HepG2 (cell line): Measurements from ENCODE around the gene SLC39A10. TPM values are rescaled to one million over a fixed set of nuclear protein-coding genes. Genes with fewer than 3 reads are reported as not detected.

Source experiments
- ATAD3A ChIP-seq: sonication (generic); formaldehyde crosslinking; IDR thresholded peaks from 2 replicates; pipeline ENCODE4 v1.4.0; 2020; ENCODE audit warnings: missing genetic modification reagents
- ATF4 ChIP-seq, 2 experiments: fragments of 450-650 bp in 1 of 2; sonication (generic) in 1 of 2; formaldehyde crosslinking; IDR thresholded peaks; 2 replicates each; pipeline versions ENCODE4 v1.5.0 to v1.8.0; 2020 to 2022; ENCODE audit warnings: mild to moderate bottlenecking in 1 of 2, missing genetic modification reagents in 1 of 2
- BORCS8-MEF2B ChIP-seq: sonication (generic); formaldehyde crosslinking; IDR thresholded peaks from 2 replicates; pipeline ENCODE4 v1.8.0; 2022; ENCODE audit warnings: mild to moderate bottlenecking, missing genetic modification reagents
- BRF2 ChIP-seq: sonication (generic); formaldehyde crosslinking; IDR thresholded peaks from 2 replicates; pipeline ENCODE4 v1.8.1; 2022; ENCODE audit warnings: mild to moderate bottlenecking, missing genetic modification reagents
- EHMT2 ChIP-seq: fragments of 200-600 bp; sonication (generic); IDR thresholded peaks from 2 replicates; pipeline ENCODE4 v1.7.0; 2017; ENCODE audit warnings: antibody characterized with exemption, low read depth, low read length, borderline replicate concordance
- HES4 ChIP-seq: sonication (generic); formaldehyde crosslinking; IDR thresholded peaks from 2 replicates; pipeline ENCODE4 v1.9.0; 2021; ENCODE audit warnings: mild to moderate bottlenecking, missing genetic modification reagents, borderline replicate concordance
- MXI1 ChIP-seq: IDR thresholded peaks from 3 replicates; pipeline ENCODE4 v1.6.1; 2012; ENCODE audit warnings: low read depth, low read length, inconsistent platforms, borderline replicate concordance
- NFKB2 ChIP-seq: sonication (generic); formaldehyde crosslinking; IDR thresholded peaks from 2 replicates; pipeline ENCODE4 v1.4.0; 2020; ENCODE audit warnings: missing genetic modification reagents, borderline replicate concordance
- NR2C2 ChIP-seq: sonication (generic); formaldehyde crosslinking; IDR thresholded peaks from 2 replicates; pipeline ENCODE4 v1.4.0; 2020; ENCODE audit warnings: missing genetic modification reagents, mild to moderate bottlenecking, moderate library complexity, borderline replicate concordance
- RBFOX2 ChIP-seq: fragments of 200-400 bp; formaldehyde crosslinking; IDR thresholded peaks from 2 replicates; pipeline ENCODE4 v1.6.1; 2017; ENCODE audit warnings: low read depth, mild to moderate bottlenecking, low read length
- U2AF1 ChIP-seq: fragments of 200-400 bp; formaldehyde crosslinking; optimal IDR thresholded peaks from 2 replicates; pipeline ENCODE3; 2017; ENCODE audit warnings: mild to moderate bottlenecking, low read depth, low read length
- U2AF2 ChIP-seq: fragments of 200-400 bp; formaldehyde crosslinking; IDR thresholded peaks from 2 replicates; pipeline ENCODE4 v1.6.1; 2017; ENCODE audit warnings: low read depth, mild to moderate bottlenecking, low read length
- ZBTB25 ChIP-seq: IDR thresholded peaks from 2 replicates; pipeline ENCODE4 v1.6.1; 2018; ENCODE audit warnings: missing genetic modification reagents
- ZBTB44 ChIP-seq: sonication (generic); formaldehyde crosslinking; IDR thresholded peaks from 2 replicates; pipeline ENCODE4 v1.4.0; 2020; ENCODE audit warnings: missing genetic modification reagents
- ZBTB7A ChIP-seq: sonication (generic); formaldehyde crosslinking; IDR thresholded peaks from 2 replicates; pipeline ENCODE4 v1.8.0; 2022; ENCODE audit warnings: mild to moderate bottlenecking, missing genetic modification reagents
- ZFAT ChIP-seq: sonication (generic); formaldehyde crosslinking; conservative IDR thresholded peaks from 2 replicates; pipeline ENCODE4 v1.8.1; 2023; ENCODE audit warnings: missing genetic modification reagents, inconsistent platforms
- ZFY ChIP-seq: sonication (generic); formaldehyde crosslinking; IDR thresholded peaks from 2 replicates; pipeline ENCODE4 v1.4.0; 2020; ENCODE audit warnings: missing genetic modification reagents
- ZMAT3 ChIP-seq: sonication (generic); formaldehyde crosslinking; conservative IDR thresholded peaks from 2 replicates; pipeline ENCODE4 v1.7.0; 2021; ENCODE audit warnings: missing genetic modification reagents
- ZNF280B ChIP-seq: sonication (generic); formaldehyde crosslinking; IDR thresholded peaks from 2 replicates; pipeline ENCODE4 v1.5.0; 2020; ENCODE audit warnings: missing genetic modification reagents, mild to moderate bottlenecking, borderline replicate concordance
- ZNF607 ChIP-seq: sonication (generic); formaldehyde crosslinking; IDR thresholded peaks from 2 replicates; pipeline ENCODE4 v1.5.1; 2020; ENCODE audit warnings: missing genetic modification reagents, mild to moderate bottlenecking, borderline replicate concordance
- ZNF775 ChIP-seq: sonication (generic); formaldehyde crosslinking; IDR thresholded peaks from 2 replicates; pipeline ENCODE4 v1.4.0; 2020; ENCODE audit warnings: missing genetic modification reagents, mild to moderate bottlenecking, moderate library complexity, borderline replicate concordance
- polyA plus RNA-seq, 8 experiments: library from polyadenylated mRNA; depleted of rRNA in 3 of 8; stranded (reverse) in 7 of 8; unstranded in 1 of 8; fragments of >200 nt; fragmentation: Illumina TruSeq in 4 of 8; extraction: Trizol in 4 of 8; gene quantifications; 2 replicates each; pipeline versions ENCODE4 v1.2.1 to v1.2.3, GENCODE V29; 2011 to 2016; ENCODE audit warnings: low read depth in 4 of 8, missing spikeins in 1 of 8, mixed read lengths in 1 of 8; ENCODE audit not compliant: insufficient read depth in 1 of 8
- total RNA-seq, 5 experiments: library from RNA; depleted of rRNA; stranded (reverse); fragments of >200 nt; fragmentation: Illumina TruSeq; extraction: Trizol; gene quantifications; 2 replicates each; pipeline ENCODE4 v1.2.3, GENCODE V29; 2016; ENCODE audit warnings: low read depth in 1 of 5

SLC39A10 gene
- total and polyA plus RNA-seq, 2 of the 13 experiments (the other 11 are each of a cell fraction or from before 2014, with no cell fraction given) = 13.2 to 21.0 TPM

GRCh38 chr2:195656859-195657633, at the start of gene SLC39A10 (continued):
- peak; percentile 87 for TF ChIP-seq ZBTB25 (CRISPR knock-in tag)
- TF ChIP-seq ZBTB7A (CRISPR knock-in tag) = peak; percentile 48; the same call in 1 of the 2 replicates
- peak; percentile 57; the same call in 1 of the 3 replicates for TF ChIP-seq MXI1
- peak; percentile 12; the same call in 1 of the 2 replicates for TF ChIP-seq ZFY (CRISPR knock-in tag)
- TF ChIP-seq BORCS8-MEF2B (CRISPR knock-in tag) = peak; percentile 89
- TF ChIP-seq ATAD3A (CRISPR knock-in tag) = no peak
- TF ChIP-seq RBFOX2 = peak; percentile 98
- peak; percentile 80; the same call in 1 of the 2 replicates for TF ChIP-seq ZNF607
- peak in 1 of 2 experiments; percentile 71; a peak in 1 of 4 replicates for TF ChIP-seq ATF4 (CRISPR knock-in tag; IDR thresholded peaks at IDR 0.05)
- TF ChIP-seq NR2C2 (CRISPR knock-in tag) = no peak
- TF ChIP-seq ZFAT (CRISPR knock-in tag) = no peak
- TF ChIP-seq HES4 (CRISPR knock-in tag) = peak; percentile 58
- TF ChIP-seq NFKB2 (CRISPR knock-in tag) = peak; percentile 50; the same call in 1 of the 2 replicates
- no peak for TF ChIP-seq ZNF775 (CRISPR knock-in tag)
- TF ChIP-seq U2AF1 = peak; percentile 35
- TF ChIP-seq U2AF2 = peak; percentile 100
- peak; percentile 91; the same call in 1 of the 2 replicates for TF ChIP-seq BRF2
- TF ChIP-seq ZMAT3 (CRISPR knock-in tag) = peak; percentile 75; the same call in 1 of the 2 replicates
- TF ChIP-seq ZBTB44 = peak; percentile 19; the same call in 1 of the 2 replicates
- peak; percentile 60 for TF ChIP-seq ZNF280B
- no peak for TF ChIP-seq EHMT2
